HepG2 (cell line): ENCODE measurements around the gene CSNK2A1. TPM values are rescaled to one million over a fixed set of nuclear protein-coding genes. Genes with fewer than 3 reads are reported as not detected.

Experiments used
- ATAC-seq: fragments of 200-7000 bp; cut with Tn5 transposase; 3 replicates; pipeline ENCODE4 v1.9.1; 2020; ENCODE audit warnings: mild to moderate bottlenecking, moderate library complexity
- BruUV-seq: library from RNA; stranded (reverse); fragments of 400-500 nt; replicated peaks from 2 replicates; lab custom pipeline; 2021; lab: Mats Ljungman, UMichigan
- CTCF ChIA-PET: fragments of 300-600 bp; formaldehyde crosslinking; extraction: SDS; loops from one replicate; lab custom pipeline; 2021; ENCODE audit warnings: low total read pairs, inconsistent platforms, low intra/inter-chr PET ratio; lab: Yijun Ruan, JAX
- POLR2A ChIA-PET: fragments of 350-600 bp; sonication (Branson Sonifier 250); formaldehyde crosslinking; loops from one replicate; lab custom pipeline; 2020; ENCODE audit warnings: antibody characterized with exemption, inconsistent platforms; lab: Yijun Ruan, JAX
- DNase-seq: peaks from one replicate; pipeline ENCODE4 v3.0.0-alpha.2; 2015; ENCODE audit warnings: low spot score
- FAIRE-seq: peaks from 3 replicates; lab custom pipeline; 2011; peaks lifted over from hg19 to GRCh38; lab: Jason Lieb, UNC
- H2AFZ ChIP-seq: one replicate; pipeline ENCODE4 v1.6.1; 2011; ENCODE audit warnings: low read length, inconsistent platforms
- H3K27ac ChIP-seq: fragments of 300-600 bp; 3 replicates; pipeline ENCODE4 v1.8.0; 2011; ENCODE audit warnings: mixed run types, mild to moderate bottlenecking, mixed read lengths, low read length, inconsistent platforms; ENCODE audit not compliant: insufficient read depth; ENCODE audit errors: extremely low read length
- H3K27me3 ChIP-seq, 2 experiments: fragments of 200-600 bp in 1 of 2; 2 replicates in 1 of 2; 3 replicates in 1 of 2; pipeline versions ENCODE4 v1.6.0 to v1.8.0; 2011; ENCODE audit warnings: low read length in 2 of 2, mild to moderate bottlenecking in 2 of 2, moderate library complexity in 2 of 2, inconsistent platforms in 1 of 2; ENCODE audit not compliant: insufficient read depth in 2 of 2, control insufficient read depth in 1 of 2
- H3K36me3 ChIP-seq, 2 experiments: fragments of 200-600 bp in 1 of 2; replicated peaks in 1 of 2; 2 replicates in 1 of 2; 3 replicates in 1 of 2; pipeline versions ENCODE4 v1.5.1 to v1.8.0; 2011; ENCODE audit warnings: low read length in 2 of 2, inconsistent platforms in 1 of 2; ENCODE audit not compliant: insufficient read depth in 2 of 2, control insufficient read depth in 1 of 2
- H3K4me1 ChIP-seq: 2 replicates; pipeline ENCODE4 v1.5.1; 2012; ENCODE audit warnings: low read length, inconsistent platforms; ENCODE audit not compliant: insufficient read depth
- H3K4me2 ChIP-seq: 2 replicates; pipeline ENCODE4 v1.6.0; 2011; ENCODE audit warnings: low read depth, low read length, inconsistent platforms
- H3K4me3 ChIP-seq, 3 experiments: fragments of 200-600 bp in 1 of 3; sonication (generic), shearing (Covaris generic) in 1 of 3; replicated peaks in 1 of 3; 2 replicates each; pipeline ENCODE4 v1.5.1; 2011 to 2016; ENCODE audit warnings: low read length in 3 of 3, inconsistent platforms in 2 of 3, low read depth in 2 of 3, mild to moderate bottlenecking in 2 of 3, control low read depth in 1 of 3, mixed read lengths in 1 of 3; ENCODE audit not compliant: insufficient read depth in 1 of 3
- H3K79me2 ChIP-seq: one replicate; pipeline ENCODE4 v1.6.1; 2011; ENCODE audit warnings: low read length, inconsistent platforms; ENCODE audit not compliant: insufficient read depth
- H3K9ac ChIP-seq: 2 replicates; pipeline ENCODE4 v1.6.0; 2011; ENCODE audit warnings: mild to moderate bottlenecking, low read depth, low read length, inconsistent platforms; ENCODE audit not compliant: insufficient read depth
- H3K9me3 ChIP-seq: 2 replicates; pipeline ENCODE4 v1.5.1; 2012; ENCODE audit warnings: mild to moderate bottlenecking, low read length
- H4K20me1 ChIP-seq: 2 replicates; pipeline ENCODE4 v1.6.0; 2011; ENCODE audit warnings: inconsistent platforms, mild to moderate bottlenecking, low read length, moderate library complexity; ENCODE audit not compliant: insufficient read depth
- BHLHE40 ChIP-seq: IDR thresholded peaks from 2 replicates; pipeline ENCODE4 v1.6.1; 2011; ENCODE audit warnings: low read length, improper control_type of control experiment
- CEBPB ChIP-seq: IDR thresholded peaks from 2 replicates; pipeline ENCODE4 v1.6.1; 2011; ENCODE audit warnings: low read depth, low read length, improper control_type of control experiment, borderline replicate concordance
- FOXJ3 ChIP-seq: sonication (generic); formaldehyde crosslinking; IDR thresholded peaks from 2 replicates; pipeline ENCODE4 v1.4.0; 2020; ENCODE audit warnings: missing genetic modification reagents, mild to moderate bottlenecking, borderline replicate concordance
- HMG20B ChIP-seq: conservative IDR thresholded peaks from 2 replicates; pipeline ENCODE4 v1.6.1; 2016; ENCODE audit warnings: missing genetic modification reagents, missing compliant biosample characterization
- KLF11 ChIP-seq: IDR thresholded peaks from 2 replicates; pipeline ENCODE4 v1.6.1; 2016; ENCODE audit warnings: missing compliant biosample characterization
- KLF12 ChIP-seq: sonication (generic); formaldehyde crosslinking; IDR thresholded peaks from 2 replicates; pipeline ENCODE4 v1.4.0; 2020; ENCODE audit warnings: missing genetic modification reagents, borderline replicate concordance
- KLF15 ChIP-seq: sonication (generic); formaldehyde crosslinking; IDR thresholded peaks from 2 replicates; pipeline ENCODE4 v1.8.1; 2023; ENCODE audit warnings: borderline replicate concordance, mild to moderate bottlenecking, inconsistent platforms, missing genetic modification reagents, mixed read lengths
- PLRG1 ChIP-seq: fragments of 450-650 bp; conservative IDR thresholded peaks from 2 replicates; pipeline ENCODE4 v1.6.1; 2016
- SOX6 ChIP-seq, 2 experiments: fragments of 450-650 bp in 1 of 2; sonication (generic) in 1 of 2; formaldehyde crosslinking in 1 of 2; IDR thresholded peaks; 2 replicates each; pipeline versions ENCODE4 v1.4.0 to v1.6.1; 2017 to 2020; ENCODE audit warnings: antibody characterized with exemption in 1 of 2, mild to moderate bottlenecking in 1 of 2, missing genetic modification reagents in 1 of 2
- TP53 ChIP-seq: sonication (generic); formaldehyde crosslinking; conservative IDR thresholded peaks from 2 replicates; pipeline ENCODE4 v1.4.0; 2020; ENCODE audit warnings: missing genetic modification reagents
- ZMAT3 ChIP-seq: sonication (generic); formaldehyde crosslinking; conservative IDR thresholded peaks from 2 replicates; pipeline ENCODE4 v1.7.0; 2021; ENCODE audit warnings: missing genetic modification reagents
- ZNF224 ChIP-seq: sonication (generic); formaldehyde crosslinking; IDR thresholded peaks from 2 replicates; pipeline ENCODE4 v1.5.0; 2020; ENCODE audit warnings: mild to moderate bottlenecking, missing genetic modification reagents
- ZNF430 ChIP-seq: sonication (generic); formaldehyde crosslinking; IDR thresholded peaks from 2 replicates; pipeline ENCODE4 v1.9.0; 2021; ENCODE audit warnings: mild to moderate bottlenecking, missing genetic modification reagents
- ZNF510 ChIP-seq: sonication (generic); formaldehyde crosslinking; IDR thresholded peaks from 2 replicates; pipeline ENCODE4 v1.4.0; 2020; ENCODE audit warnings: low read depth, mild to moderate bottlenecking, missing genetic modification reagents
- ZNF629 ChIP-seq: sonication (generic); formaldehyde crosslinking; conservative IDR thresholded peaks from 2 replicates; pipeline ENCODE4 v1.5.0; 2020; ENCODE audit warnings: missing genetic modification reagents
- ZNF782 ChIP-seq: sonication (generic); formaldehyde crosslinking; IDR thresholded peaks from 2 replicates; pipeline ENCODE4 v1.4.0; 2020; ENCODE audit warnings: missing genetic modification reagents, mild to moderate bottlenecking, borderline replicate concordance
- ZNF83 ChIP-seq: sonication (generic); formaldehyde crosslinking; IDR thresholded peaks from 2 replicates; pipeline ENCODE4 v1.4.0; 2020; ENCODE audit warnings: missing genetic modification reagents, mild to moderate bottlenecking, borderline replicate concordance
- WGBS: methylation state at CpG from one replicate; pipeline ENCODE4 v1.1.6; 2017; ENCODE audit warnings: low lambda C conversion rate; 5-methylcytosine and 5-hydroxymethylcytosine counted together
- in situ Hi-C: cut with HindIII; loops from 2 replicates; pipeline ENCODE4 v1.10.0; 2017; ENCODE audit warnings: low pct_unique_long_range_greater_than_20kb; ENCODE audit not compliant: extremely low pct_ligation_motif_present
- intact Hi-C: fragments of 100-400 bp; cut with micrococcal nuclease; formaldehyde crosslinking; loops from one replicate; pipeline ENCODE4 v1.10.0; 2022; ENCODE audit not compliant: unreplicated experiment
- polyA plus RNA-seq, 8 experiments: library from polyadenylated mRNA; depleted of rRNA in 3 of 8; stranded (reverse) in 7 of 8; unstranded in 1 of 8; fragments of >200 nt; fragmentation: Illumina TruSeq in 4 of 8; extraction: Trizol in 4 of 8; gene quantifications; 2 replicates each; pipeline versions ENCODE4 v1.2.1 to v1.2.3, GENCODE V29; 2011 to 2016; ENCODE audit warnings: low read depth in 4 of 8, missing spikeins in 1 of 8, mixed read lengths in 1 of 8; ENCODE audit not compliant: insufficient read depth in 1 of 8
- total RNA-seq, 5 experiments: library from RNA; depleted of rRNA; stranded (reverse); fragments of >200 nt; fragmentation: Illumina TruSeq; extraction: Trizol; gene quantifications; 2 replicates each; pipeline ENCODE4 v1.2.3, GENCODE V29; 2016; ENCODE audit warnings: low read depth in 1 of 5
- TF ChIP-seq, protein P1 (sequence below): sonication (generic); formaldehyde crosslinking; IDR thresholded peaks from 2 replicates; pipeline ENCODE4 v1.9.0; 2022; ENCODE audit warnings: missing genetic modification reagents, mild to moderate bottlenecking, borderline replicate concordance
- TF ChIP-seq, protein P2 (sequence below): sonication (generic); formaldehyde crosslinking; IDR thresholded peaks from 2 replicates; pipeline ENCODE4 v1.9.0; 2021; ENCODE audit warnings: missing genetic modification reagents, mild to moderate bottlenecking, borderline replicate concordance

CSNK2A1 gene
- total and polyA plus RNA-seq, 2 of the 13 experiments (the other 11 are each of a cell fraction or from before 2014, with no cell fraction given), result 153 to 231 TPM

DNA sequence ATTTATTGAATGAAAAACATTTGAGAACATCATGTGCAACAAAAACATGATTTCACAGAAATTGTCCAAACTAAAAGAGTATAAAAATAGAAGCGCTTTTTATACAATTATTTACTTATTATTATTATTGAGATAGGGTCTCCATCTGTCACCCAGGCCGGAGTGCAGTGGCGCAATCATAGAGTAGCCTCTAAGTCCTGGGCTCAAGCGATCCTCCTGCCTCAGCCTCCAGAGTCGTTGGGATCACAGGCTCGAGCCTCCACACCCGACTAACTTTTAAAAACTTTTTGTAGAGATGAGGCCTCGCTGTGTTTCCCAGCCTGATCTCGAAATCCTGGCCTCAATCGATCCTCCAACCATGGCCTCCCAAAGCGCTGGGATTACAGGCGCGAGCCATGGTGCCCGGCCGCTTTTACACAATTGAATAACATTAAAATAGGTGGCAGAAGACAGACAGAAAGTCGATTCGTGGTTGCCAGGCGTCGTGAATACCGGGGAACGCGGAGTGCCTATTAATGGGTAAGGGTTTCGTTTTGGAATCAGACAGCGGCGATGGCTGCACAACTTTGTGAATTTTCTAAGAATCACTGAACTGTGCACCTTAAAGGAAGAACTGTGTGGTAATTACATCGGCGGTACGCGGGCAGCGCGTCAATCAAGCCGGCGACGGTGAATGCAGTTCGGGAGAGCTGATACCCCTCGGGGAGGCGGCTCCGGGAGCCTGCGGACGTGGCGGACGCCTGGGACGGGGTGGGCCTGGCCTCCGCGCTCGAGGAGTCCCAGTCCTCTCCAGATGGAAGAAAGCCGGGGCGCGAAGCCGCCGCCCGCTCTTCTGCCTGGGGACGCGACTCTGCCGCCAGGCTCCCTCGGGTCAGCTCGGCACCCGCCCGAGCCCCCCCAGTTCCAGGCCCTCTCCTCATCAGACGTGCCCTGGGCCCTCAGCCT, 82.1 kb downstream of the CSNK2A1 start:
- H3K79me2 ChIP-seq, result peaks cover 51% of the 10 kb centered on the region
- WGBS, result 5% methylated on average over 59 of the region's 60 CpGs
- H2AFZ ChIP-seq, result no peak overlapping the region
- peak overlapping the region; percentile 81 to 96 (median 91) for H3K4me3 ChIP-seq
- H3K4me2 ChIP-seq, result peak overlapping the region; percentile 92
- no peaks in the 10 kb centered on the region for H3K9me3 ChIP-seq
- H3K4me1 ChIP-seq, result peaks cover 41% of the 10 kb centered on the region
- no peaks in the 10 kb centered on the region; a peak in 1 of 5 replicates for H3K27me3 ChIP-seq
- peak overlapping the region; percentile 75 for H3K27ac ChIP-seq
- H3K9ac ChIP-seq, result peak overlapping the region; percentile 86
- FAIRE-seq (no peak), ATAC-seq (peak; percentile 66), DNase-seq (no peak)
- no peaks in the 10 kb centered on the region for H3K36me3 ChIP-seq
- ChIA-PET POLR2A (interaction anchor here (0.6 to 3.0 kb wide), 14 partner anchors 11 to 114 kb away, joined by 3 to 13 read pairs (median 4); partner anchors contain the start of gene TRIB3), CTCF (no interaction called here)
- intact Hi-C loops, result loop anchor here (1.0 kb wide), 1 partner anchor 18 kb away; no protein-coding TSS in a partner anchor
- TSS peak; percentile 51 for BruUV-seq
- H4K20me1 ChIP-seq, result peaks cover 33% of the 10 kb centered on the region
- in situ Hi-C loops, result no loop called here
- peak; percentile 27; the same call in 1 of the 2 replicates for TF ChIP-seq ZMAT3 (CRISPR knock-in tag)
- TF ChIP-seq ZNF510 (CRISPR knock-in tag), result 0 out of 2 replicates have a peak, but pooled peaks have one; percentile 15
- TF ChIP-seq TP53 (CRISPR knock-in tag), result peak; percentile 30; the same call in 1 of the 2 replicates
- 0 out of 2 replicates have a peak, but pooled peaks have one; percentile 21 for TF ChIP-seq BHLHE40
- TF ChIP-seq HMG20B (CRISPR knock-in tag), result no peak
- TF ChIP-seq, protein P1, sequence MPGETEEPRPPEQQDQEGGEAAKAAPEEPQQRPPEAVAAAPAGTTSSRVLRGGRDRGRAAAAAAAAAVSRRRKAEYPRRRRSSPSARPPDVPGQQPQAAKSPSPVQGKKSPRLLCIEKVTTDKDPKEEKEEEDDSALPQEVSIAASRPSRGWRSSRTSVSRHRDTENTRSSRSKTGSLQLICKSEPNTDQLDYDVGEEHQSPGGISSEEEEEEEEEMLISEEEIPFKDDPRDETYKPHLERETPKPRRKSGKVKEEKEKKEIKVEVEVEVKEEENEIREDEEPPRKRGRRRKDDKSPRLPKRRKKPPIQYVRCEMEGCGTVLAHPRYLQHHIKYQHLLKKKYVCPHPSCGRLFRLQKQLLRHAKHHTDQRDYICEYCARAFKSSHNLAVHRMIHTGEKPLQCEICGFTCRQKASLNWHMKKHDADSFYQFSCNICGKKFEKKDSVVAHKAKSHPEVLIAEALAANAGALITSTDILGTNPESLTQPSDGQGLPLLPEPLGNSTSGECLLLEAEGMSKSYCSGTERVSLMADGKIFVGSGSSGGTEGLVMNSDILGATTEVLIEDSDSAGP, result peak; percentile 71
- peak; percentile 90 for TF ChIP-seq ZNF224 (CRISPR knock-in tag)
- peak; percentile 62 for TF ChIP-seq CEBPB
- TF ChIP-seq PLRG1, result no peak
- TF ChIP-seq ZNF629 (CRISPR knock-in tag), result 0 out of 2 replicates have a peak, but pooled peaks have one; percentile 11
- TF ChIP-seq SOX6 (IDR thresholded peaks at IDR 0.05), result no peak
- peak; percentile 55 for TF ChIP-seq SOX6 (CRISPR knock-in tag; IDR thresholded peaks at IDR 0.05)
- peak; percentile 88; the same call in 1 of the 2 replicates for TF ChIP-seq ZNF83
- peak; percentile 32; the same call in 1 of the 2 replicates for TF ChIP-seq ZNF430 (CRISPR knock-in tag)
- TF ChIP-seq ZNF782 (CRISPR knock-in tag), result peak; percentile 87; the same call in 1 of the 2 replicates
- peak; percentile 32; the same call in 1 of the 2 replicates for TF ChIP-seq KLF15 (CRISPR knock-in tag)
- TF ChIP-seq KLF11 (CRISPR knock-in tag), result no peak
- TF ChIP-seq FOXJ3 (CRISPR knock-in tag), result peak; percentile 26; the same call in 1 of the 2 replicates
- TF ChIP-seq KLF12 (CRISPR knock-in tag), result peak; percentile 23; the same call in 1 of the 2 replicates
- TF ChIP-seq, protein P2, sequence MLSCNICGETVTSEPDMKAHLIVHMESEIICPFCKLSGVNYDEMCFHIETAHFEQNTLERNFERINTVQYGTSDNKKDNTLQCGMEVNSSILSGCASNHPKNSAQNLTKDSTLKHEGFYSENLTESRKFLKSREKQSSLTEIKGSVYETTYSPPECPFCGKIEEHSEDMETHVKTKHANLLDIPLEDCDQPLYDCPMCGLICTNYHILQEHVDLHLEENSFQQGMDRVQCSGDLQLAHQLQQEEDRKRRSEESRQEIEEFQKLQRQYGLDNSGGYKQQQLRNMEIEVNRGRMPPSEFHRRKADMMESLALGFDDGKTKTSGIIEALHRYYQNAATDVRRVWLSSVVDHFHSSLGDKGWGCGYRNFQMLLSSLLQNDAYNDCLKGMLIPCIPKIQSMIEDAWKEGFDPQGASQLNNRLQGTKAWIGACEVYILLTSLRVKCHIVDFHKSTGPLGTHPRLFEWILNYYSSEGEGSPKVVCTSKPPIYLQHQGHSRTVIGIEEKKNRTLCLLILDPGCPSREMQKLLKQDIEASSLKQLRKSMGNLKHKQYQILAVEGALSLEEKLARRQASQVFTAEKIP (CRISPR knock-in tag), result no peak
